ENCODE data around the gene CILP2.

CILP2 gene

DNA sequence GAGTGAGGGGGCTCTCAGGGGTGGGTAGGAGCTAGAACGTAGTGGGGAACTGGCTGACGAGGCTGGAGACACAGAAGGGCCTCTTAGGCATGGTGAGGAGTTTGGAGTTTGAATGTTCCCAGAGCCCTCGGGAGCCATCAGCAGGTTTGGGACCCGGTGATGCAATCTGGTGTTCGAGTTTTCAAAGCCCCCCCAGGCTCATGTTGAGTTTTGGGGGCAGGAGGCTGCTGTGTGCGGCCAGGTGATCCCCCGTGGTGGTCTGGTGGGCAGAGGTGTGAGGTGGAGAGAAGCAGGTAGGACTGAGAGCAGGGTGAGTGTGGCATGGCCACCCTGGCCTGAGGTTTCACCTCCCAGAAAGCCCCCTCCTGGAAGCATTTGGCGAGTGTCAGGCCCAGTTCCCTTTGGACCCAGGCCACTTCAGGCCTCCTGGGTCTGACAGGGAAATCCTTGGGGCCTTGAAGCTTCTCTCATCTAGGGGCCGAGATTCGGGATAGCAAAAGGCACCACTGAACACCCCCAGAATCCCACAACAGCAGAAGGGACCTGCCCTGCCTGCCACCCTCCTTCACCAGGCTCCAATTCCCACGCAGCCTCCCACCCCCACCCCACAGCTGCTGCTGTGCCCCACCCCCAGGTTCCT lies 8.2 kb upstream of the CILP2 start:
- DNase-seq, result no peak

DNA sequence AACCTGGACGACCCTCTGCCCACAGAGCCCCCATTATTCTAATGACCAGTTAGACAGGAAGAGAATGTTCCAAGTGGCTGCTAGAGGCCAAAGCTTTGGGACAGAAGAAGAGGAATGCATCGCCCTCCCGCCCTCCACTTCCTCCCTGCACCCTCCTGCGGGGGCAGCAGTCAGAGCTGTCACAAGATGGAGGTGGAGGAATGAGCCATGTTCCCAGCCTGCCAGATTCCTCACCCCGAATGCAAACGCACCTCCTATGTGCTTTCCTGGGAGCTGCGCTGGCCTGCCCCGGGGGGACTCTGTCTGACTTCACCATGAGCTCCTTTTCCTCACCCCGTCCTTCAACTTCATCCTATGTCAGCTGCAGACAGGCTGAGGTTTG lies 7.7 kb upstream of the CILP2 start:
- no peak for DNase-seq

DNA sequence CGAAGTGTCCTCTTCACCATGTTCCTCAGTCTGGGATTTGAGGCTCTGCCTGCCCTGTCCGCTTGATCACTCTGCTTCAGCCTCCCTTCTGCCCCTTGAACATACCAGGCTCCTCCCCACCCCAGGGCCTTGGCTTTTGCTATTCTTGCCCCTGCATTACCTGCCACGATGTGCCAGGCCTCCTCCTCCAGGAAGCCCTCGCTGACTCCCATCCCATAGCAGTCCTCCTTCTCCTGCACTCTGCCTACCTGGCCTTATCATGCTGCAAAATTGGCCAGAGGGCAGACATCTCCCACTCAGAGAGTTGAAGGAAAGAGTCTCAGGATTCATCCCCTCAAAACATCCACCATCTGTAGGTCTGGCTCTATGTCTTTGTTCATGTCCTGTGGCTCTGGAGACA lies 7.2 kb upstream of the CILP2 start:
- DNase-seq, result no peak

DNA sequence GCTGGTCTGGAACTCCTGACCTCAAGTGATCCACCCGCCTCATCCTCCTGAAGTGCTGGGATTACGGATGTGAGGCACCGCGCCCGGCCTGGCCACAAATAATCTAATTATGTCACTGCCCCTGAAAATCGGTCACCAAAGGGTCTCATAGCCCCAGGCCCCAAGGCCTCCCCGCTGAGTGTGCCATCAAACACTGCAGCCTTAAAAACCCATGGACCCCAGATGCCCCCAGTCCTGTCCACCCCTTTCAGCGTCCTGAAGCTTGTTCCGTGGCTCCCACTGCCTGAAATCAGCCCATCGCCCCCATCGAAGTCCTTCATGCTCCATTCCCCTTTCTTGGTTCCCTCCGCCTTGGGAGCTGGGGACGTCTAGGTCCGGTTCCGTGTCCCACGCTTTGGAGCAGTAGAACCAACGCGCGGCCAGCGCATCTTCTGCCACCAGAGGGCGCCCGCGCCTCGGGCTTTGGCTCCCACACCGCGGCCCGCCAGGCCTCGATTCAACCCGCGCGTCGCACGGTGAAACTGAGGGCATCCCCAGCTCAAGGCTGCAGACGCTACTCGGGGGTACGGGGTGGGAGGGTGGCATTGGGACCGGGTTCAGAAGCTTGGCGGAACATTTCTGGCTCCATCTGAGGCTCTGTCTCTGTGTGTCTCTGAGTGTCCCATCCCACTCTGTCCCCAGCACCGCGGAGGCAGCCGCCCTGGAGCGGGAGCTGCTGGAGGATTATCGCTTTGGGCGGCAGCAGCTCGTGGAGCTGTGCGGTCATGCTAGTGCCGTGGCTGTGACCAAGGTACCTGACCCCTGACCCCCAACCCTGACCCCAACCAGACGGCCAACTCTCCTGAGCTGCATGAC lies 5.9 kb upstream of the CILP2 start:
- peak; percentile 81 to 86 for DNase-seq

DNA sequence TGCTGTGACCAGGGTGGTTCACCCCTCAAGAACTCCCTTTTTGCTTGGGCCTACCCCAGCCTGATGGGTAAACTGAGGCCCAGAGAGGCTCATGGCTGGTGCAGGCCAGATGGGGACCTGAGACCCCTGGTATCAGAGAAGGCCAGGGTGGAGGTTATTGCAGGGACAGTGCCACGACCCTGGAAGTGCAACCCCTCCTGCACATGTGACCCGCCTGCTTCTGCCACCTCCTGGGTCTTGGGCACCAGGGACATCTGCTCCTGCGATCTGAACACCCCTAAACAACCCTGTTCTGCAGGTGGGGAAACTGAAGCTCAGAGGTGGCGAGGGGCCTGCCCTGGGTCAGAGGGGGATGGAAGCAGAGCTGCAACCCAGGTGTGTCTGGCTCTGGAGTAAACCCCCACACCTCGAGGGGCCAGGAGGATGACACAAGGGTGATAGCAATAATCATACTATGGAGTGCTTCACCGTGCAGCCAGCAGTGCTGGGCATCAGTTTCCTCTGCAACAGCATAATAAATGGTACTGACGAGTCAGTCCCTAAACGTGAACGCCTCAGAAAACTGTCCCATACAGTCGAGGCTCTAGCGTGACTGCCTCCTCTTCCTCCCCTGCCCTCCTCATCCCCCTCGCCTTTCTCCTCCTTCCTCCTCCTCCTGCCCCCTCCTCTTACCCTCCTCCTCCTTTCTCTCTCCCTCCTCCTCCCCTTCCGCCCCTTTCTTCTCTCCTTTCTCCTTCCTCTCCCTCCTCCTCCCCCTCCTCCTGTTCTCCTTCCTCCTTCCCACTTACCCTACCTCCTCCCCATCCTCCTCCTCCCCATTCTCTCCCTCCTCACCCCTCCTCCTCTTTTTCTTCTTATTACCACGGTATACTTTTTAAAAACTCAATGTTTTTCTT lies 5.0 kb upstream of the CILP2 start:
- no peak for DNase-seq

DNA sequence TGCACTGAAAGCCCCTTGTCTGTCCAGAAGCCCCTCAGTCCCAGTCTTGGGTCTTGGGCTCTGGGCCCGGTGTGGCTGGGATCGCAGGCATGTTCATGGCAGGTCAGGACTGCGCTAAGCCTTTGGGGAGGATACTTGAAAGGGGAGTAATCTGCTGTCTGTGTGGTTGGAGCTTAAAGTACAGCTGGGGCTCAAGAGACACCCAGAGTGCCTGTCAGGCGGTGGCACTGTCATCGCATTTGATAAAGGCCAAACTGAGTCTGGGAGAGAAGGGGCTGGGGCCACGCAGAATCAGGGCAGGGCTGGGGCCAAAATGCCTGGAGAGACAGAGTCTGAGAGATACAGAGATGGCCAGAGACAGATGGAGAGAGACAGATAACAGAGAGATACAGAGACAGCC lies 4.2 kb upstream of the CILP2 start:
- DNase-seq, result no peak

DNA sequence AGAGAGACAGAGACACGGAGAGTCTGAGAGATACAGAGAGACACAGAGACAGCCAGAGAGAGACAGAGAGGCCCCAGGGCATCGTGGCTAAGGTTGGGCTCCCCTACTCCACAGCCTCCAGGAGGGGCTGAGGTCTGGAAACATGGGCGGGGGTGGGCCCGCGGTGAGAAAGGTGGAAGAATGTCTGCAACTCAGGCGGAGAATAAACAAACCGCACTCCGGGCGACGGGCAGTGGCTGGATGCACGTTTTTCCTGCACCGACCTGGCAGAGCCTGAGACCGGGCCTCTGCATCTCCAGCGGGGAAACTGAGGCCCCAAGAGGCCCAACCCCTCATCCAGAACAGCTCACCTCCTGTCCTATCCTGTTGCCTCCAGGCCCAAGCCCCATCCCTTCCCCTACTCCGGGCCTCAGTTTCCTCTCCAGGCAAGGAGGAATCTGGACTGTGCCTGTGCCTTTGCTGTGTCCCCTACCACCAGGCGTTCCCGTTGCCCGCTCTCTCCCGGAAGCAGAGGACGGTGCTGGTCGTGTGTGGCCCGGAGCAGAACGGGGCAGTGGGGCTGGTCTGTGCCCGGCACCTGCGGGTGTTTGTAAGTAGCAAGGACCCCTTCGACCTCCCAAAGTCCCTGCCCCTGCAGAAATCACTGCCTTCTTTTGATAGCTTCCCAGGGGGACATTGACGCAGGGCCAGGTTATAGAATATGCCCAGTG lies 3.4 kb upstream of the CILP2 start:
- no peak for DNase-seq

DNA sequence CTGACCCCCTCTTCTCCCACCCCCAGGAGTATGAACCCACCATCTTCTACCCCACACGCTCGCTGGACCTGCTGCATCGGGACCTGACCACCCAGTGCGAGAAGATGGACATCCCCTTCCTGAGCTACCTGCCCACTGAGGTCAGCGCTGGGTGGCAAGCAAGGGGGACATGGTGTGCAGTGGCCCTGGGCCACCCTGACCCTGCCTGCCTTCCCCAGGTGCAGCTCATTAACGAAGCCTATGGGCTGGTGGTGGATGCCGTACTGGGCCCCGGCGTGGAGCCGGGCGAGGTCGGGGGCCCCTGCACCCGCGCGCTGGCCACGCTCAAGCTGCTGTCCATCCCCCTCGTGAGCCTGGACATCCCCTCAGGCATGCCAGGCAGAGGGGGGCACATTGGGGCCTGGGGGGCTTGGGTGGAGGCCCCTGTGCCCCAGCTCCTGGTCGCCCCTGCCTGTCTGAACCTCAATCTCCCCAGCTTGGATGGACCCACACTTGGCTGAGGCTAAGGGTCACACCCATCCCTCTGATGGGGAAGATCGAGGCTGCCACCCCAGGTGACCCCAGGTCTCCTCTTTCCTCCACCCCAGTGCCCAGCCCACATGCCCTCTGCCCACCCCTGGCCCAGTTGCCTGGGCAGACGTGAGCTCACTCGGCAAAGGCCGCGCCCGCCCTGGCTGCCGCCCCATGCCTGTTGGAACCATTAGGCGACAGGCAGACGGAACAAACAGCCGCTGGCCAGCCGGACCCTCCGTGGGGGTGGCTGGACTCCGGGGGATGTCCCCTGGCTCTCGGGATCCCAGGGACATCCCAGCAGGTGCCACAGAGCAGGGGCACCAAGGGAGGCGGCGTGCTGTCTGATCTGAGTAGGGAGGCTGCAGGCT lies 2.5 kb upstream of the CILP2 start:
- no peak for DNase-seq

DNA sequence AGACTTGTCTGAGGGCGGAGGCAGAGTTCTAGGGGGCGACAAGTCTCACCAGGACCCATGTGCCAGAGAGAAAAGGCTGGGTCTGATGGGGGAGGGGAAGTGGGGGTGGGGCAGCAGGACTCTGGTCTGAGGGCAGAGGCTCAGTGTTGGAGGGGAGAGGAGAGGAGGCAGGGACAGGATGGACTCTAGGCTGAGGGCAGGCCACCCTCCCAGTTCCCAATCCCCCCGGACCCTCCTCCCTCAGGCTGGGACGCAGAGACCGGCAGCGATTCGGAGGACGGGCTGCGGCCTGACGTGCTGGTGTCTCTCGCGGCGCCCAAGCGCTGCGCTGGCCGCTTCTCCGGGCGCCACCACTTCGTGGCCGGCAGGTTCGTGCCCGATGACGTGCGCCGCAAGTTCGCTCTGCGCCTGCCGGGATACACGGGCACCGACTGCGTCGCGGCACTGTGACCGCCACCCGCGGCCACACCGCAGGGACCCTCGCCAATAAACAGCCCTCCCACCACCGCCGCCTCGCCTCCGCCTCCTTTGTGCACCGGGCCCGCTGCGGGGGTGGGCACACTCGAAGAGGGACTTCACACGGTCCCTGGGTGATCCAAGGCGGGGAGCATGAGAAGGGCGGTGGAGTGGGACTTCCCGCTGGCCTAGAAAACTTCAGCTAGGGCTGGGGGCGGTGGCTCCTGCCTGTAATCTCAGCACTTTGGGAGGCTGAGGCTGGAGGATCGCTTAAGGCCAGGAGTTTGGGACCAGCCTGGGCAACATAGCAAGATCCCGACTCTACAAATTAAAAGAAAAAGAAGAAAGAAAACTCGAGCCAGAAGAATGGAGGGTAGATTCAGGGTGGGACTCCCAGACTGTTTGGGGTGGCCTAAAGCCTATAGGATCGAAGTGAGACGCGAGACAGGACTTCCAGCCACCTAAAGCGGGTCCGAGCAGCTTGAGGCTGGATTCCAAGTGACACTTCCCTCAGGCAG lies 703 bp upstream of the CILP2 start:
- DNase-seq, result peak in 1 of 2 donors; percentile 33

DNA sequence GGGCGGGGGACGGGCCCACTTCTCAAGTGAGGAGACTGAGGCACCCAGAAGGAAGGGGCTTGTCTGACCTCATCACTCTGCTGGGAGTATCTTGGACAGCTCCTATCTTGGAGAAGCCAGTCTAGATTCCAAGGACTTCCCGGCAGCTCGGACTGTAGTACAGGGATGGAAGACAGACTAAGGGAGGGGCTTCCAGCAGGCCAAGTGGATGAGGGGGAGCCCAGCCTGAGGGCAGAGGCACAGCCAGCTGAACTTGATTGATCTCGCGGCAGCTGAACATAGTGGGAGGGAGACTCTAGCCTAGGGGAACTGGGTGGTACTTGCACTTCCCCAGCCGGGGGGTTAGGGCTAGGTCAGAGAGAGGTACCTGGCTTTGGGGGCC lies 711 bp downstream of the CILP2 start:
- DNase-seq, result no peak

DNA sequence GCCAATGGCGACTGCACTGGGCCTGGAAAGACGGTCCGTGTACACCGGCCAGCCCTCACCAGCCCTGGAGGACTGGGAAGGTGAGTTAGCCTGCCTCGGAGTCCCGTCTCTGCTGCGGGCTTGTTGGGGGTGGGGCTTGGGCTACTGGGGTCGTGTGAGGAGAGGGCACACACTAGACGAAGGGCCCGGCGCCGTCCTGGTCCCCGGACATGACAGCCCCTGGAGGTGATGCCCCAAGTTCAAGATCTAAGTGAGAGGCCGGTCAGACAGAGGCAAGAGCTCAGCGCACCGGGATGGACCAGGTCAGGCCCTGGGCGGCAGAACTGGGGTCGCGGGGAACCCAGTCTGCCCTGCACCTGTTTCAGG lies 1.6 kb downstream of the CILP2 start:
- DNase-seq, result no peak

DNA sequence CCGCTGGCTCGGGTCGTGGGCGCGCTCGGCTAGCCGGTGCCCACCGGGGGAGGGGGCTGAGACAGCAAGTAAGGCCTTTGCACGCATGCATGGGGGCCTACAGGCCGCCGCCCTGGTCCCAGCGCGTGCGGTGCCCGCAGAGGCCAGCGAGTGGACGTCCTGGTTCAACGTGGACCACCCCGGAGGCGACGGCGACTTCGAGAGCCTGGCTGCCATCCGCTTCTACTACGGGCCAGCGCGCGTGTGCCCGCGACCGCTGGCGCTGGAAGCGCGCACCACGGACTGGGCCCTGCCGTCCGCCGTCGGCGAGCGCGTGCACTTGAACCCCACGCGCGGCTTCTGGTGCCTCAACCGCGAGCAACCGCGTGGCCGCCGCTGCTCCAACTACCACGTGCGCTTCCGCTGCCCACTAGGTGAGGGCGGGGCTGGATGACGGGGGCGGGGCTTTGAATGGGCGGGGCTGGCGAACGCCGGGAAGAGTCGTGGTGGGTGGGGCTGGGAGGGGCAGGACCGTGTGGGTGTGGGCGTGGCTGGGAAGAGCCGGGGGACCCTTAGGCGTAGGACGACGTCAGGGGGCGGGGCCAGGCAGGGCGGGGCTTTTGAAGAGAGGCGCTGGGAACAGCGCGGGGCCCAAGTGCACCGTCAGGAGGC lies 2.1 kb downstream of the CILP2 start:
- DNase-seq, result peak; percentile 80 to 82

DNA sequence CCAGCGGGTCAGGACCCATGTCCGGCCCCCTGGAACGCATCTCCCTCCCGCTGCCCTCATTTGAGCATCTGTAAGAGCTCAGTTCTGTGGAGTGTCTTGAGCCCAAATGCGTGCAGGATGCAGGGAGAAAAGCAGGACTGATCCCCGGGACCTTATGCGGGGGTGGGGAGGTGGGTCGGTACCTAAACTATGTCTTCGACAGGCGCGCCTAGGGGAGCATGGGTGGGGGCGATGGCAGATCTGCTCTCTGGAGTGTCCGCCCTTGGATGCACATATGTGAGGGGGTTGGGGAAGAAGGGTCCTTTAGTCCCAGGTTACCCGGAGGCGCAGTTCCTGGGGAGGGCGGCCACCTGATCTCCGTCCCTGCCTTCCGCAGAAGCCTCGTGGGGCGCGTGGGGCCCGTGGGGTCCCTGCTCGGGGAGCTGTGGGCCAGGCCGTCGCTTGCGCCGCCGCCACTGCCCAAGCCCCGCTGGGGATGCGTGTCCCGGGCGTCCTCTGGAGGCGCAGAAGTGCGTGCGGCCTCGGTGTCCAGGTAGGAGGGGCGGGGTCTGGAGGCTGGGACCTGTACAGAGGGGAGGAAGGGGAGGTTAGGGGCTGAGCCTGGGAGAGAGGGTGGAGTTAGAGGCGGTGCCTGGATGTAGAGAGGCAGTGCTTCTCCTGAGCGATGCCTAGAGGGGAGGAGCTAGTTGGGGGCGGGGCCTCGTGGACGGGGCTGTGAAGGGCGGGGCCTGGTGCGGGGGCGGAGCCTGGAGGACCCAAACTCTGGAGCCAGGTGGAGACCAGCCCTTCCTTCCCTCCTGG lies 2.9 kb downstream of the CILP2 start:
- DNase-seq, result peak; percentile 80 to 83

DNA sequence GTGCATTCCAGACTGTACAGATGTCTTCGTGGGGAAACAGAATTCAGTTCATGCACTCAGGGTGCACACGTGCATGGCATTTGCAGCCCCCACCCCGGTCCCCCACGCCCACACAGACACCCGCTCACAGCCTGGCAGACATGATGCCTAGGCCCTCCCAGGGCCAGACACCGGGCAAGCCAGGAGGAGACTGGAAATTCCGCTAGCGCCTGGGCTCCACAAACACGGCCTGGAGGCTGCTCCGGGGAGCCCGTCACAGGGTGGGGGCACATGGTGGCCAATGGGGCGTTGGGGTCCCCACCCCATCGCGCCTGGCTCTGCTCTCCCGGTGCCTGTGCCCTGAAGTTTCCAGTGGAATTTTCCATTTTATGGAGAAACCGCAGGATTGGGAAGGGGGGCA lies 3.6 kb downstream of the CILP2 start:
- no peak for DNase-seq

DNA sequence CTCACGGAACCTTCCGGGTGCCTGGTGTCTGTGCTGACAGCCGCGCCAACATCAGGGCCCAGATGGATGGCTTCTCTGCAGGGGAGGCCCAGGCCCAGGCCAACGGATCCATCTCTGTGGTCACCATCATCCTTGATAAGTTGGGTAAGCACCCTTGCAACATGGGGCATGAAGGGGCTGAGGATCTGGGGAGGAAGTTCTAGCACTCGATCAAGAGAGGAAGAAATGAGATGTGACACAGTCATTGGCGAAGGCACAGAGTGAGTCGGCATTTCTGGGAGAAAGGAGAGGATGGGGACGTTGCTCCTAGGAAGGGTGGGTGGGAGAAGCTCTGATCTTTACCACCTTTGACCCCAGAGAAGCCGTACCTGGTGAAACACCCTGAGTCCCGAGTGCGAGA lies 4.4 kb downstream of the CILP2 start:
- peak in 1 of 2 donors; percentile 17 for DNase-seq

DNA sequence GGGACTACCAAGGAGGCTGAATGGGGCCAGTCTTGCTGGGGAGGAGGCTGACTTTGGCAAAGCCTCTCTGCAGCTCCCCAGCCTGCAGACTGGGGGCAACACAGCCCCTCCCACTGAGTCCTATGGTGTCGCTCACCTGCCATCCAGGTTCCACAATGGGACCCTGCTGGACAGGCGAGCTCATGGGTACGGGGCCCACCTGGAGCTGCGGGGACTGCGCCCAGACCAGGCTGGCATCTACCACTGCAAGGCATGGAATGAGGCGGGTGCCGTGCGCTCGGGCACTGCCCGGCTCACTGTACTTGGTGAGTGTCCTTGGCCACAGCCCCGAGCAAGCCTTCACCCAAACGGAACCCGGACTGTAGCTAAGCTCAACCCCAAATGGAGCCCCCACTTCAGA lies 5.0 kb downstream of the CILP2 start:
- DNase-seq, result no peak

DNA sequence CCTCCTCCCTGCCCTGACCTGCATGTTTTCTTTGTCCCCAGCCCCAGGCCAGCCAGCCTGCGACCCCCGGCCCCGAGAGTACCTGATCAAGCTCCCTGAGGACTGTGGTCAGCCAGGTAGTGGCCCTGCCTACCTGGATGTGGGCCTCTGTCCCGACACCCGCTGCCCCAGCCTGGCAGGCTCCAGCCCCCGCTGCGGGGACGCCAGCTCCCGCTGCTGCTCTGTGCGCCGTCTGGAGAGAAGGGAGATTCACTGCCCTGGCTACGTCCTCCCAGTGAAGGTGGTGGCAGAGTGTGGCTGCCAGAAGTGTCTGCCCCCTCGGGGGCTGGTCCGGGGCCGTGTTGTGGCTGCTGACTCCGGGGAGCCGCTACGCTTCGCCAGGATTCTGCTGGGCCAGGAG lies 5.6 kb downstream of the CILP2 start:
- DNase-seq, result no peak

DNA sequence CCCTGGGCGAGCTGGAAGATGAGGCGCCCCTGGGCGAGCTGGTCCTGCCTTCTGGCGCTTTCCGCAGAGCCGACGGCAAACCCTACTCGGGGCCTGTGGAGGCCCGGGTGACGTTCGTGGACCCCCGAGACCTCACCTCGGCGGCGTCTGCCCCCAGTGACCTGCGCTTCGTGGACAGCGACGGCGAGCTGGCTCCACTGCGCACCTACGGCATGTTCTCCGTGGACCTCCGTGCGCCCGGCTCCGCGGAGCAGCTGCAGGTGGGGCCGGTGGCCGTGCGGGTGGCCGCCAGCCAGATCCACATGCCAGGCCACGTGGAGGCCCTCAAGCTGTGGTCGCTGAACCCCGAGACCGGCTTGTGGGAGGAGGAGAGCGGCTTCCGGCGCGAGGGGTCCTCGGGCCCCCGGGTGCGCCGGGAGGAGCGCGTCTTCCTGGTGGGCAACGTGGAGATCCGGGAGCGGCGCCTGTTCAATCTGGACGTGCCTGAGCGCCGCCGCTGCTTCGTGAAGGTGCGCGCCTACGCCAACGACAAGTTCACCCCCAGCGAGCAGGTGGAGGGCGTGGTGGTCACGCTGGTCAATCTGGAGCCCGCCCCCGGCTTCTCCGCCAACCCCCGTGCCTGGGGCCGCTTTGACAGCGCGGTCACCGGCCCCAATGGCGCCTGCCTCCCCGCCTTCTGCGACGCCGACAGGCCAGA lies 6.3 kb downstream of the CILP2 start:
- DNase-seq, result no peak
